Peyer's patch (tissue), 4 donors: ENCODE data around the gene PLCXD1.
"Not testable (repeated sequence)": the region's sequence is repeated elsewhere in the genome, so short reads cannot be mapped to it uniquely, and the experiment has no call there.

ENCODE experiments used
- CTCF ChIP-seq, 6 experiments: fragments of 450-650 bp in 4 of 6; fragments of 200-600 bp in 2 of 6; sonication (generic) in 1 of 6; IDR thresholded peaks; one replicate each; pipeline ENCODE4 v1.5.1; 2017 to 2019; ENCODE audit warnings: antibody characterized with exemption in 6 of 6, mild to moderate bottlenecking in 3 of 6, moderate library complexity in 1 of 6
- POLR2A ChIP-seq, 2 donors: fragments of 450-650 bp; IDR thresholded peaks; one replicate each; pipeline ENCODE4 v1.5.1; 2017; ENCODE audit warnings: antibody characterized with exemption in 2 of 2, mild to moderate bottlenecking in 2 of 2, moderate library complexity in 2 of 2

- not testable (repeated sequence) for TF ChIP-seq CTCF, POLR2A (IDR thresholded peaks at IDR 0.05)
Observed at GRCh38 chrX:305781-306613, 24.8 kb downstream of the PLCXD1 start.
